HG02981 (cell line): ENCODE measurements around the gene ALG1L2.
"Not testable (repeated sequence)": the region's sequence is repeated elsewhere in the genome, so short reads cannot be mapped to it uniquely, and the experiment has no call there.

Source experiments
- ATAC-seq: cut with Tn5 transposase; IDR thresholded peaks from one replicate; pipeline ENCODE4 v1.9.1; 2021; ENCODE audit warnings: mild to moderate bottlenecking, moderate library complexity; ENCODE audit not compliant: unreplicated experiment

Gene ALG1L2

GRCh38 chr3:130120291-130120690, 38.7 kb downstream of the ALG1L2 start:
- ATAC-seq, result not testable (repeated sequence)

DNA sequence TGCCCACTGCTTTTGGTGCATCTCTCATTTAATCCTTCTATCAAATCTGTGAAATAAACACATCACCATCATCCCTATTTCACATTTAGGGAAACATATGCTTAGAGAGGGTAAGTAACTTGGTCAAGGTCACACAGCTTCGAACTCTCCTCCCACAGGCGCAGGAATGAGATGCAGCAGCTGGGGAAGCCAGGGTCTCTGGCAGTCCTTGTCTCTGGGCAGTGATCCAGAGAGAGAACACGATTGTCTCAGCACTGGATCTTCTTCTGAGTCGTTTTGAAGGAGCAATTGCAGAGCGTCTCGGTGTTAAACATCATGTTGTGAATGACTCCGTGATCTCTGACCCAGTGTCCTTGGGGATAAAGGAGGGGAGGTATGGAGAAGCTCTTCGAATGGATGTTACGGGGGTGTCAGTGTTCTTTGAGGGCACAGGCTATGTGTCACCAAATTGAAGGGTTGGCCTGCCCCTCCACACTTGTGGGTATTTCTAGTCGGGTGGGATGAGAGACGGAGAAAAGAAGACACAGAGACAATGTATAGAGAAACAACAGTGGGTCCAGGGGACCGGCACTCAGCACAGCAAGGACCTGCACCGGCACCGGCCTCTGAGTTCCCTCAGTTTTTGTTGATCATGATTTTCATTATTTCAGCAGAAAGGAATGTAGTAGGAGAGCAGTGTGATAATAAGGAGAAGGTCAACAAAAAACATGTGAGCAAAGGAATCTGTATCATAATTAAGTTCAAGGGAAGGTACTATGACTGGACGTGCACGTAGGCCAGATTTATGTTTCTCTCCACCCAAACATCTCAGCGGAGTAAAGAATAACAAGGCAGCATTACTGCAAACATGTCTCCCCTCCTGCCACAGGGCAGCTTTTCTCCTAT, 41.5 kb downstream of the ALG1L2 start:
- not testable (repeated sequence) for ATAC-seq

- ATAC-seq, result not testable (repeated sequence)
Observed at GRCh38 chr3:130125406-130125805, 43.8 kb downstream of the ALG1L2 start.

DNA sequence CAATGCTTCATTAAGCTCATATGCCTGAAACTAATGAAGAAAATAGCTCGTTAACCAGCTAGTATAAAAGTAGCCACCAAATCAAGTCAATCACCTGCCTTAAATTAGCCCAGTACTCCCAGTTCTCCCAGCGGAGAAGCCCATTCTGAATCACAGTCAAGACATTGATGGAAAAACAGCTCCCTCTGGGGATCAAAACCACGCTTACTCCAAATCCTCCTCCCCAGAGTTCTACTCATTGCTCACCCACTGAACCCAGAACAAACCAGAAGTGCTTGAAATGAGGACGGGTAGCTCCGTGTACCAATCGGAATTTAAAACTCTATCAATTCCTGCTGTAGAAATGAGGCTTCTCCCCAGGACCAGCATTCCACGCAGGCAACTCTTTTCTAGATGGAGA, 54.7 kb downstream of the ALG1L2 start:
- ATAC-seq, result not testable (repeated sequence)

- ATAC-seq, result not testable (repeated sequence)
Observed at GRCh38 chr3:130137685-130138084, 56.1 kb downstream of the ALG1L2 start.

GRCh38 chr3:130138992-130139391, 57.4 kb downstream of the ALG1L2 start:
- ATAC-seq, result not testable (repeated sequence)

DNA sequence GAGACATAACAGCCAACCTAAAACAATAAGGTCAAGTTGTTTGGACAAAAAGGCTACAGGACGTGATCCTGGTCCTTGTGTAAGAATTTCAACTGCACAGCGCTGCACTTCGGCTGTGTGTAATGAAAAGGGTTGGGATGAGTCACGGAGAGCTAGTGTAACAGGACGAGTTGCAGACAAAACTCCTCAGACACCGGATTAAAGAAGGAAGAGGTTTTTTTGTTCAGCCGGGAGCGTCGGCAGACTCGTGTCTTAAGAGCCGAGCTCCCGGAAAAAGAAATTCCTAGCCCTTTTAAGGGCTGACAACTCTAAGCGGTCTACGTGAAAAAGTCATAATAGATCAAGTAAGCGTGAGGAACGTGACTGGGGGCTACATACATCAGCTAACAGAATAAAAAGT, 59.1 kb downstream of the ALG1L2 start:
- ATAC-seq, result not testable (repeated sequence)

GRCh38 chr3:130143648-130144327, 62.2 kb downstream of the ALG1L2 start:
- not testable (repeated sequence) for ATAC-seq

- not testable (repeated sequence) for ATAC-seq
Observed at GRCh38 chr3:130144328-130144650, 62.7 kb downstream of the ALG1L2 start.

GRCh38 chr3:130145456-130145855, 63.8 kb downstream of the ALG1L2 start:
- ATAC-seq, result not testable (repeated sequence)

GRCh38 chr3:130146465-130146864, 64.8 kb downstream of the ALG1L2 start:
- not testable (repeated sequence) for ATAC-seq
